PC-3 (cell line): ENCODE measurements around the gene INA. TPM values are rescaled to one million over a fixed set of nuclear protein-coding genes. Genes with fewer than 3 reads are reported as not detected.
"Not testable (repeated sequence)": the region's sequence is repeated elsewhere in the genome, so short reads cannot be mapped to it uniquely, and the experiment has no call there.

Experiments
- ATAC-seq: fragments of 200-7000 bp; cut with Tn5 transposase; 2 replicates; pipeline ENCODE4 v1.9.1; 2020; ENCODE audit warnings: mild to moderate bottlenecking, moderate library complexity
- BruUV-seq: library from RNA; stranded (reverse); fragments of 400-500 nt; replicated peaks from 2 replicates; lab custom pipeline; 2021; lab: Mats Ljungman, UMichigan
- CTCF ChIA-PET: fragments of 300-600 bp; sonication (Branson Sonifier 250); formaldehyde crosslinking; loops from one replicate; lab custom pipeline; 2022; ENCODE audit warnings: antibody characterized with exemption; lab: Charles Lee
- POLR2A ChIA-PET: fragments of 300-600 bp; sonication (Branson Sonifier 250); formaldehyde crosslinking; loops from one replicate; lab custom pipeline; 2022; ENCODE audit warnings: antibody characterized with exemption; ENCODE audit not compliant: unreplicated experiment; lab: Charles Lee
- DNase-seq: peaks from one replicate; pipeline ENCODE4 v3.0.0-alpha.2; 2015
- H2AFZ ChIP-seq: fragments of 300-600 bp; sonication (generic); 2 replicates; pipeline ENCODE4 v1.6.0; 2016; ENCODE audit warnings: antibody characterized with exemption, low read length
- H3F3A ChIP-seq: fragments of 300-600 bp; sonication (generic); one replicate; pipeline ENCODE4 v1.6.0; 2017; ENCODE audit warnings: antibody characterized with exemption, low read length, control low read depth, mild to moderate bottlenecking; ENCODE audit not compliant: unreplicated experiment
- H3K27ac ChIP-seq: fragments of 300-600 bp; sonication (generic); 2 replicates; pipeline ENCODE4 v1.5.1; 2016; ENCODE audit warnings: mild to moderate bottlenecking, low read length
- H3K27me3 ChIP-seq: fragments of 300-600 bp; sonication (generic); 2 replicates; pipeline ENCODE4 v1.6.1; 2016; ENCODE audit warnings: low read length, mixed read lengths
- H3K36me3 ChIP-seq: fragments of 300-600 bp; sonication (generic); 2 replicates; pipeline ENCODE4 v1.6.1; 2016; ENCODE audit warnings: low read depth, mixed run types, low read length, mixed read lengths
- H3K4me1 ChIP-seq: fragments of 300-600 bp; sonication (generic); 2 replicates; pipeline ENCODE4 v1.5.1; 2016; ENCODE audit warnings: low read length; ENCODE audit not compliant: insufficient read depth
- H3K4me2 ChIP-seq: fragments of 300-600 bp; sonication (generic); 2 replicates; pipeline ENCODE4 v1.6.0; 2016; ENCODE audit warnings: low read length
- H3K4me3 ChIP-seq: fragments of 300-600 bp; sonication (generic); 2 replicates; pipeline ENCODE4 v1.5.1; 2016; ENCODE audit warnings: mild to moderate bottlenecking, low read length, mixed read lengths
- H3K79me2 ChIP-seq: fragments of 300-600 bp; sonication (generic); 2 replicates; pipeline ENCODE4 v1.6.1; 2017; ENCODE audit warnings: low read length, mixed read lengths
- H3K9ac ChIP-seq: fragments of 300-600 bp; sonication (generic); 2 replicates; pipeline ENCODE4 v1.6.0; 2016; ENCODE audit warnings: mild to moderate bottlenecking, low read length
- H3K9me2 ChIP-seq: fragments of 300-600 bp; sonication (generic); replicated peaks from 2 replicates; pipeline ENCODE4 v1.6.1; 2016; ENCODE audit warnings: mixed run types, low read length, mixed read lengths
- H3K9me3 ChIP-seq: fragments of 300-600 bp; sonication (generic); 2 replicates; pipeline ENCODE4 v1.6.1; 2016; ENCODE audit warnings: low read length, mixed read lengths
- H4K20me1 ChIP-seq: fragments of 300-600 bp; sonication (generic); 2 replicates; pipeline ENCODE4 v1.6.1; 2016; ENCODE audit warnings: low read length, mixed read lengths
- EZH2 ChIP-seq: fragments of 300-600 bp; sonication (generic); IDR thresholded peaks from one replicate; pipeline ENCODE4 v1.6.1; 2017; ENCODE audit warnings: antibody characterized with exemption, mild to moderate bottlenecking, low read length; ENCODE audit not compliant: unreplicated experiment
- EZH2phosphoT487 ChIP-seq: fragments of 300-600 bp; sonication (generic); IDR thresholded peaks from 2 replicates; pipeline ENCODE4 v1.6.1; 2018; ENCODE audit warnings: mild to moderate bottlenecking, antibody characterized with exemption, low read length, borderline replicate concordance
- intact Hi-C: fragments of 100-400 bp; cut with micrococcal nuclease; formaldehyde crosslinking; loops from 2 replicates; pipeline ENCODE4 v1.9.0; 2023
- total RNA-seq: library from RNA; depleted of rRNA; stranded (reverse); fragments of >200 nt; gene quantifications from 2 replicates; pipeline ENCODE4 v1.2.3, GENCODE V29; 2014
- TF ChIP-seq, protein P1 (sequence below): fragments of 300-600 bp; sonication (generic); conservative IDR thresholded peaks from 2 replicates; pipeline ENCODE4 v1.5.1; 2017; ENCODE audit warnings: antibody characterized with exemption, low read depth, mild to moderate bottlenecking, low read length

Gene INA
- total RNA-seq, 1 experiment from 2014 or later = not detected

DNA sequence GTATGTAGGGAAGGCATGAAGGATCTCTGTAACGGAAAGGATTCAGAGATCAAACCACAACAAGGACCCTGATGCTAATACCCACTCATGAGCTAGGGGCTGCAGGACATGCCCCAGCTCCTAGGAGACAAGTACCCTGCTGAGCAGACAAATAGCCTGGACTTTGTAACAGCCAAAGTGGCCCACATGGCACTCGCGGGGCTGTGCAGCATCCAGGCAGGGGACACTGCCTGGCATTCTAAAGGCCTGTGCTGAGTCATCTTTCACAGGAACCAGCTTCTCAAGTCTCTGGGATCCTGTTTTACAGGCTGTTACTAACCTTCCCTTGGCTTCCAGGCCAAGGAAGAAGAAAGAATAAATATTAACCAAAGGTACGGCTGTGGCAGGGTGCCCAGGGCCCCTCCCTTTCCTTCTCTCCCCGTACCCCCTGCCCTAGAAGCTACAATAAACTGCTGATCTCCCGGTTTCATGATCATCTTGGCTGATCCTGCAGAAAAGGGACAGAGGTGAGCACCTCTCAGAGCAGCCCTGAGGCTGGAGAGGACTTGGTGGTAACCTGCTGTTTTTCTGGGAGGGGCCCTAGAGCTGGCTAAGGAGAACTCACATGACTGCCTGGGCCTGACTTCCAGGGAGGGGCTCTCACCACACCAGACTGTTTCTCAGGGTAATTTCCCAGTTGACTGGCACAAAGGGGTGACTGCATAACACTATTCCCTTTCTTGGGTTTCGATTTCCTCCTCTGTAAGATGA is 35.5 kb upstream of the INA start:
- Histone ChIP-seq H3K27me3 (no peaks in the 10 kb centered on the region), H3K4me1 (peaks cover 44% of the 10 kb centered on the region), H2AFZ (no peak overlapping the region), H3K9ac (peak overlapping the region; percentile 86), H3K9me3 (no peaks in the 10 kb centered on the region), H3K36me3 (no peaks in the 10 kb centered on the region), H3K27ac (peak overlapping the region; percentile 100), H3K4me2 (peak overlapping the region; percentile 78), H3K79me2 (no peaks in the 10 kb centered on the region), H3K4me3 (peak overlapping the region; percentile 16; the same call in 1 of the 2 replicates), H3K9me2 (no peaks in the 10 kb centered on the region), H4K20me1 (no peaks in the 10 kb centered on the region), H3F3A (peaks cover 4% of the 10 kb centered on the region)
- no peak for TF ChIP-seq EZH2
- TF ChIP-seq EZH2phosphoT487 = no peak
- TF ChIP-seq, protein P1, sequence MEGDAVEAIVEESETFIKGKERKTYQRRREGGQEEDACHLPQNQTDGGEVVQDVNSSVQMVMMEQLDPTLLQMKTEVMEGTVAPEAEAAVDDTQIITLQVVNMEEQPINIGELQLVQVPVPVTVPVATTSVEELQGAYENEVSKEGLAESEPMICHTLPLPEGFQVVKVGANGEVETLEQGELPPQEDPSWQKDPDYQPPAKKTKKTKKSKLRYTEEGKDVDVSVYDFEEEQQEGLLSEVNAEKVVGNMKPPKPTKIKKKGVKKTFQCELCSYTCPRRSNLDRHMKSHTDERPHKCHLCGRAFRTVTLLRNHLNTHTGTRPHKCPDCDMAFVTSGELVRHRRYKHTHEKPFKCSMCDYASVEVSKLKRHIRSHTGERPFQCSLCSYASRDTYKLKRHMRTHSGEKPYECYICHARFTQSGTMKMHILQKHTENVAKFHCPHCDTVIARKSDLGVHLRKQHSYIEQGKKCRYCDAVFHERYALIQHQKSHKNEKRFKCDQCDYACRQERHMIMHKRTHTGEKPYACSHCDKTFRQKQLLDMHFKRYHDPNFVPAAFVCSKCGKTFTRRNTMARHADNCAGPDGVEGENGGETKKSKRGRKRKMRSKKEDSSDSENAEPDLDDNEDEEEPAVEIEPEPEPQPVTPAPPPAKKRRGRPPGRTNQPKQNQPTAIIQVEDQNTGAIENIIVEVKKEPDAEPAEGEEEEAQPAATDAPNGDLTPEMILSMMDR = no peak
- intact Hi-C loops = loop anchor here (1.0 to 5.0 kb wide), 5 partner anchors 8 to 159 kb away; no protein-coding TSS in a partner anchor
- ChIA-PET POLR2A (interaction anchor here (0.5 to 1.5 kb wide), 10 partner anchors 10 to 574 kb away, joined by 3 to 38 read pairs (median 7); partner anchors contain the start of gene NT5C2), CTCF (interaction anchor here (0.5 kb wide), 1 partner anchor 135 kb away, joined by 5 read pairs; no protein-coding TSS in a partner anchor)
- BruUV-seq = no TSS peak
- ATAC-seq (peak; percentile 78), DNase-seq (peak; percentile 98)

DNA sequence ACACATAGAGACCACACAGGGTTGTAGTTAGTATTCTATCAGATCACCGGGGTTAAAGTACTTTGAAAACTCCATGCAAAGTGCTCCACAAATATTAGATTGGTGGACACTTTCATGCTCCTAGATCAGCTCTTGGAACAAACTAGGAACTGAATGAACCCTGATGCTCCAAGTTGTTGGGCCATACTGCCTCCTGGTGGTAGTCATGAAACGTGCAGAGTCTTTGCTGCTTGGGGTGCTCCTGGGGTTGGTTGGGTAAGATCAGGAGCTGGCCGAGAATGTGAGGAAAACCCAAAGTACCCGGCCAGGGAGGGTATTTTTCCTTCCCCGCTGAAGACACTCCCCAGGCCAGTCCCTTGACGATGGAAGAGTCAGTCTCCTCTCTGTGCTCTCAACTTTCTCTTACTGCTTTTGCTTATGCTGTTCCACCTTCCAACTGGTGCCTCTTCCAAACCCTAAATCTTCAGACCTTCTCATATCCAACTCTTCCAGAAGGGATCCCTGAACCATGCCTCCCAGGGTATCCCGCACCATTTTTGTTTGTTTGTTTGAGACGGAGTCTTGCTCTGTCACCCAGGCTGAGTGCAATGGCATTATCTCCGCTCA is 32.2 kb upstream of the INA start:
- Histone ChIP-seq H3K4me2 (no peak overlapping the region), H3K4me3 (no peak overlapping the region), H2AFZ (0 out of 2 replicates have a peak overlapping the region, but pooled peaks have one; percentile 33), H3K9me3 (no peaks in the 10 kb centered on the region), H3K9ac (no peak overlapping the region), H3K4me1 (peaks cover 26% of the 10 kb centered on the region), H3K9me2 (no peaks in the 10 kb centered on the region), H4K20me1 (no peaks in the 10 kb centered on the region), H3F3A (peaks cover 4% of the 10 kb centered on the region), H3K27ac (no peak overlapping the region), H3K27me3 (no peaks in the 10 kb centered on the region), H3K79me2 (no peaks in the 10 kb centered on the region), H3K36me3 (no peaks in the 10 kb centered on the region)
- DNase-seq = peak; percentile 82
- ChIA-PET CTCF (interaction anchor here (0.5 to 1.1 kb wide), 8 partner anchors 53 to 206 kb away, joined by 3 to 8 read pairs (median 4); no protein-coding TSS in a partner anchor), POLR2A (no interaction called here)
- BruUV-seq = no TSS peak
- TF ChIP-seq, protein P1 = peak; percentile 86
- TF ChIP-seq EZH2 = no peak
- no peak for TF ChIP-seq EZH2phosphoT487
- intact Hi-C loops = loop anchor here (2.0 to 5.0 kb wide), 3 partner anchors 137 to 328 kb away; no protein-coding TSS in a partner anchor
- ATAC-seq = peak; percentile 14; the same call in 1 of the 2 replicates

DNA sequence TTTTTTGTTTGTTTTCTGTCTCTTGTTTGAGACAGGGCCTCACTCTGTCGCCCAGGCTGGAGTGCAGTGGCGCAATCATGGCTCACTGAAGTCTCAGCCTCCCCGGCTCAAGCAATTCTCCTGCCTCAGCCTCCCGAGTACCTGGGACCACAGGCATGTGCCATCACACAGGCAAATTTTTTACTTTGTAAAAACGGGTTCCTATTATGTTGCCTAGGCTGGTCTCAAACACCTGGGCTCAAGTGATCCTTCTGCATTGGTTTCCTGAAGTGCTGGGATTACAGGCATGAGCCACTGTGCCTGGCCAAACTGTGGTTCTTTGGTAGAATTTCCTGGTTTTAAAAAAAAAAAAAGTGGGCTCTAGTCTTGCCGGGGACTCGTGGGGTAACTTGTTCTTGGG is 31.4 kb upstream of the INA start, which contains the start of gene RPEL1:
Gene RPEL1 (plus strand): TSS at position 301 of the 400 bp plus-strand sequence. CDS start 110 bp downstream, outside the sequence.
- H3K9me2 ChIP-seq, H3K9ac ChIP-seq, BruUV-seq, CTCF ChIA-PET, H4K20me1 ChIP-seq, ATAC-seq, H3K36me3 ChIP-seq, H3K9me3 ChIP-seq, POLR2A ChIA-PET, DNase-seq, H3K27me3 ChIP-seq, H3K27ac ChIP-seq, H3K79me2 ChIP-seq, H3K4me2 ChIP-seq, H3K4me3 ChIP-seq, H2AFZ ChIP-seq, H3F3A ChIP-seq: not testable (repeated sequence)
- H3K4me1 ChIP-seq = peaks cover 17% of the 10 kb centered on the region
- intact Hi-C loops = loop anchor here (2.0 kb wide), 1 partner anchor 329 kb away; no protein-coding TSS in a partner anchor
